Measurements from ENCODE around the gene MAFG. TPM values are rescaled to one million over a fixed set of nuclear protein-coding genes. Genes with fewer than 3 reads are reported as not detected.

The MAFG gene
- total RNA-seq, 1 experiment from 2014 or later = 29.8 TPM

GRCh38 chr17:81955756-81956544 is 28.4 kb upstream of the MAFG start (continued):
- TF ChIP-seq ZNF512 (CRISPR knock-in tag; IDR thresholded peaks at IDR 0.05; ENCODE audit: borderline replicate concordance) (no peak), MLX (CRISPR knock-in tag; IDR thresholded peaks at IDR 0.05) (no peak), ZNF423 (CRISPR knock-in tag; IDR thresholded peaks at IDR 0.05) (no peak), FOXP1 (CRISPR knock-in tag; IDR thresholded peaks at IDR 0.05; ENCODE audit: borderline replicate concordance) (no peak)

- ATAC-seq = no peak
- no peaks in the 10 kb centered on the region for H3K36me3 Mint-ChIP-seq
- H3K27ac Mint-ChIP-seq = no peak overlapping the region
Measured at GRCh38 chr17:81955058-81955681, 27.6 kb upstream of the MAFG start.

GRCh38 chr17:81954131-81955057 is 26.9 kb upstream of the MAFG start:
- no peak for DNase-seq (ENCODE audit: low spot score)
- Mint-ChIP-seq H3K4me1 (no peaks in the 10 kb centered on the region), H3K9me3 (no peaks in the 10 kb centered on the region), H3K4me3 (no peak overlapping the region), H3K27me3 (ENCODE audit: low read depth) (peaks cover 29% of the 10 kb centered on the region), H3K27ac (no peak overlapping the region), H3K36me3 (no peaks in the 10 kb centered on the region)
- TF ChIP-seq E2F4 (CRISPR knock-in tag; IDR thresholded peaks at IDR 0.05; ENCODE audit: borderline replicate concordance, low read depth) (no peak), IRF2 (CRISPR knock-in tag; IDR thresholded peaks at IDR 0.05; ENCODE audit: borderline replicate concordance, low read depth) (no peak), CTCF (IDR thresholded peaks at IDR 0.05) (no peak), USF2 (CRISPR knock-in tag; IDR thresholded peaks at IDR 0.05) (no peak), TP53 (CRISPR knock-in tag; IDR thresholded peaks at IDR 0.05) (no peak), USF1 (CRISPR knock-in tag; IDR thresholded peaks at IDR 0.05) (no peak), PREB (CRISPR knock-in tag; IDR thresholded peaks at IDR 0.05; ENCODE audit: borderline replicate concordance) (no peak), ZNF416 (CRISPR knock-in tag; IDR thresholded peaks at IDR 0.05) (no peak), ESRRA (CRISPR knock-in tag; IDR thresholded peaks at IDR 0.05; ENCODE audit: borderline replicate concordance) (no peak), ZNF138 (CRISPR knock-in tag; conservative IDR thresholded peaks at IDR 0.05) (no peak), NFYB (CRISPR knock-in tag; conservative IDR thresholded peaks at IDR 0.05; ENCODE audit: low read depth) (no peak)
- ATAC-seq = no peak
- ChIA-PET POLR2A (no interaction called here), CTCF (interaction anchor here (0.9 to 2.4 kb wide), 5 partner anchors 10 to 85 kb away, joined by 3 to 9 read pairs (median 4); partner anchors contain the start of gene DCXR)

More at GRCh38 chr17:81955058-81955681, 27.6 kb upstream of the MAFG start:
- no peak for DNase-seq (ENCODE audit: low spot score)
- H3K4me1 Mint-ChIP-seq = no peaks in the 10 kb centered on the region
- H3K9me3 Mint-ChIP-seq = no peaks in the 10 kb centered on the region
- H3K4me3 Mint-ChIP-seq = no peak overlapping the region
- TF ChIP-seq CDX4 (CRISPR knock-in tag; IDR thresholded peaks at IDR 0.05; ENCODE audit: borderline replicate concordance) (no peak), TCF7 (CRISPR knock-in tag; IDR thresholded peaks at IDR 0.05; ENCODE audit: low read depth) (no peak), ZNF121 (CRISPR knock-in tag; IDR thresholded peaks at IDR 0.05) (no peak), JUN (CRISPR knock-in tag; IDR thresholded peaks at IDR 0.05) (no peak)
- peaks cover 33% of the 10 kb centered on the region for H3K27me3 Mint-ChIP-seq (ENCODE audit: low read depth)
- POLR2A ChIA-PET = no interaction called here
- CTCF ChIA-PET = interaction anchor here (1.0 to 1.9 kb wide), 4 partner anchors 40 to 86 kb away, joined by 3 to 9 read pairs (median 4); partner anchors contain the start of gene DCXR

Data from WTC11 (cell line).